Fibroblast of lung (primary cell): Measurements from ENCODE around the gene CFAP100. TPM values are rescaled to one million over a fixed set of nuclear protein-coding genes. Genes with fewer than 3 reads are reported as not detected.

Experiments used
- DNase-seq, 2 donors: peaks; one replicate each; pipeline versions ENCODE4 v3.0.0 to v3.0.0-alpha.2; 2010; ENCODE audit warnings: low read depth in 2 of 2
- H2AFZ ChIP-seq: 2 replicates; pipeline ENCODE4 v1.5.1; 2012; ENCODE audit warnings: low read length, control low read depth, inconsistent platforms
- H3K27ac ChIP-seq: 2 replicates; pipeline ENCODE4 v1.5.1; 2011; ENCODE audit warnings: low read length, control low read depth; ENCODE audit not compliant: insufficient read depth
- H3K27me3 ChIP-seq: 2 replicates; pipeline ENCODE4 v1.5.1; 2011; ENCODE audit warnings: mild to moderate bottlenecking, low read length; ENCODE audit not compliant: control insufficient read depth, insufficient read depth
- H3K36me3 ChIP-seq: 2 replicates; pipeline ENCODE4 v1.5.1; 2011; ENCODE audit warnings: low read length; ENCODE audit not compliant: control insufficient read depth, insufficient read depth
- H3K4me1 ChIP-seq: 2 replicates; pipeline ENCODE4 v1.5.1; 2011; ENCODE audit warnings: low read length; ENCODE audit not compliant: control insufficient read depth, insufficient read depth; ENCODE audit errors: extremely low read depth
- H3K4me2 ChIP-seq: 2 replicates; pipeline ENCODE4 v1.5.1; 2011; ENCODE audit warnings: low read length, control low read depth; ENCODE audit not compliant: insufficient read depth; ENCODE audit errors: extremely low read depth
- H3K4me3 ChIP-seq, 4 experiments: fragments of 200-600 bp in 1 of 4; sonication (generic) in 1 of 4; replicated peaks in 1 of 4; 2 replicates each; pipeline ENCODE4 v1.5.1; 2011 to 2016; ENCODE audit warnings: low read length in 4 of 4, low read depth in 3 of 4, mild to moderate bottlenecking in 3 of 4, control low read depth in 2 of 4, inconsistent platforms in 1 of 4, mixed read lengths in 1 of 4; ENCODE audit not compliant: insufficient read depth in 1 of 4; ENCODE audit errors: control extremely low read depth in 1 of 4
- H3K79me2 ChIP-seq: 2 replicates; pipeline ENCODE4 v1.5.1; 2012; ENCODE audit warnings: mild to moderate bottlenecking, low read length, inconsistent platforms; ENCODE audit not compliant: control insufficient read depth, insufficient read depth
- H3K9ac ChIP-seq: 2 replicates; pipeline ENCODE4 v1.5.1; 2011; ENCODE audit warnings: mild to moderate bottlenecking, low read length, control low read depth; ENCODE audit not compliant: insufficient read depth
- H3K9me3 ChIP-seq: 2 replicates; pipeline ENCODE4 v1.5.1; 2012; ENCODE audit warnings: low read depth, low read length; ENCODE audit not compliant: control insufficient read depth, insufficient read depth
- H4K20me1 ChIP-seq: 2 replicates; pipeline ENCODE4 v1.5.1; 2011; ENCODE audit warnings: low read length; ENCODE audit not compliant: control insufficient read depth, insufficient read depth; ENCODE audit errors: extremely low read depth
- EZH2 ChIP-seq: IDR thresholded peaks from 2 replicates; pipeline ENCODE4 v1.5.1; 2012; ENCODE audit warnings: low read length, control low read depth, mild to moderate bottlenecking; ENCODE audit errors: missing control alignments
- polyA plus RNA-seq, 2 donors: library from polyadenylated mRNA; depleted of rRNA in 1 of 2; stranded (reverse) in 1 of 2; unstranded in 1 of 2; fragments of >200 nt; gene quantifications; 2 replicates each; pipeline ENCODE4 v1.2.1, GENCODE V29; 2011 to 2012; ENCODE audit warnings: missing spikeins in 1 of 2
- total RNA-seq: library from RNA; depleted of rRNA; stranded (reverse); fragments of >200 nt; gene quantifications from 2 replicates; pipeline ENCODE4 v1.2.1, GENCODE V29; 2014
- TF ChIP-seq, protein P1 (sequence below), 2 donors: IDR thresholded peaks in 1 of 2; conservative IDR thresholded peaks in 1 of 2; 1 replicate in 1 of 2; 2 replicates in 1 of 2; pipeline ENCODE4 v1.5.1; 2011 to 2012; ENCODE audit warnings: low read length in 2 of 2, control low read depth in 1 of 2, inconsistent platforms in 1 of 2, low read depth in 1 of 2, mild to moderate bottlenecking in 1 of 2

Gene CFAP100
- total and polyA plus RNA-seq, 2 donors (not counting 1 experiment from before 2014, with no cell fraction given) = not detected

DNA sequence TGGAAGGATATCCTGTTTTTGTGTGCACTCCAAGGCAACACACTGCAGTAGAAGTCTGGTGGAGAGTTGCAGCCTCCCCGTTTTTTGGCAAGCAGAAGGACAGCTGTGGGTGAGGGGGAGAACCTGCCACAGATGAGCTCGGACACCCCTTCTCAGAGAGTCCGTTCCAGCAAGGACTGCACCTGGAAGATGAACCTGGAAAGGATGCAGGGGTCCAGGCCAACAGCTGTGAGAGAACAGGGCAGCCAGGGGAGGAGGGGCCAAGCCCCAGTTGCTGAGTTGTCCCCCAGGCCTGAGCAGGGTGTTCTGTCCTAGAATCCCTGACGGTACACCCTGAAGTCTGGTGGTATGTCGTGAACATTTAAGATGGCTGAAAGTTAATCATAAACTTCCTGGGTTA, 50.8 kb downstream of the CFAP100 start:
- no peak for TF ChIP-seq EZH2
- TF ChIP-seq, protein P1, sequence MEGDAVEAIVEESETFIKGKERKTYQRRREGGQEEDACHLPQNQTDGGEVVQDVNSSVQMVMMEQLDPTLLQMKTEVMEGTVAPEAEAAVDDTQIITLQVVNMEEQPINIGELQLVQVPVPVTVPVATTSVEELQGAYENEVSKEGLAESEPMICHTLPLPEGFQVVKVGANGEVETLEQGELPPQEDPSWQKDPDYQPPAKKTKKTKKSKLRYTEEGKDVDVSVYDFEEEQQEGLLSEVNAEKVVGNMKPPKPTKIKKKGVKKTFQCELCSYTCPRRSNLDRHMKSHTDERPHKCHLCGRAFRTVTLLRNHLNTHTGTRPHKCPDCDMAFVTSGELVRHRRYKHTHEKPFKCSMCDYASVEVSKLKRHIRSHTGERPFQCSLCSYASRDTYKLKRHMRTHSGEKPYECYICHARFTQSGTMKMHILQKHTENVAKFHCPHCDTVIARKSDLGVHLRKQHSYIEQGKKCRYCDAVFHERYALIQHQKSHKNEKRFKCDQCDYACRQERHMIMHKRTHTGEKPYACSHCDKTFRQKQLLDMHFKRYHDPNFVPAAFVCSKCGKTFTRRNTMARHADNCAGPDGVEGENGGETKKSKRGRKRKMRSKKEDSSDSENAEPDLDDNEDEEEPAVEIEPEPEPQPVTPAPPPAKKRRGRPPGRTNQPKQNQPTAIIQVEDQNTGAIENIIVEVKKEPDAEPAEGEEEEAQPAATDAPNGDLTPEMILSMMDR (conservative IDR thresholded peaks at IDR 0.05 in 1 of 2, IDR thresholded peaks at IDR 0.05 in 1 of 2; ENCODE audit: low read depth in 1 of 2, low read length in 2 of 2) = no peak
- H3K79me2 ChIP-seq = no peaks in the 10 kb centered on the region
- no peak overlapping the region for H3K27ac ChIP-seq
- H3K36me3 ChIP-seq = no peaks in the 10 kb centered on the region
- no peak overlapping the region for H3K4me2 ChIP-seq
- H4K20me1 ChIP-seq = peaks cover 2% of the 10 kb centered on the region
- H3K4me3 ChIP-seq = no peak overlapping the region
- no peak overlapping the region for H3K9ac ChIP-seq
- no peak overlapping the region for H2AFZ ChIP-seq
- no peaks in the 10 kb centered on the region for H3K9me3 ChIP-seq
- no peak for DNase-seq
- no peaks in the 10 kb centered on the region for H3K27me3 ChIP-seq
- peaks cover 6% of the 10 kb centered on the region for H3K4me1 ChIP-seq

DNA sequence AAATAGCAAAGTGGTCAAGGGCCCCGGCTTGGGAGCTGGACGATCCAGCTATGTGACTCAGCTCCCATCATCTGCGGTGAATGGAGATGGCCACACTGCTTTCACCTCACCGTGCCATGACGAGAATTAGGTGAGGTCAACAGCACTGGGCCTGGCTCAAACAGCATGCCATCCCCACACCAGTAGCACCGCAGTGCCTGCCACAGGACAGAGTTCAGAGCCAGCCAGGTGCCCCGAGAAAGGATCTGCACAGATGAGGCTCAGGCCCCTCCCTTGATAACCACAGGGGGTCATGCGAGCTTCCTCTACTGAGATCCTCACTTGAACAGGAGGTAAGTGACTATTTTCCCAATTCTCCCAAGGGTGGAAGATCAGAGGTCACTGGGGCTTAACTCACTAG, 51.6 kb downstream of the CFAP100 start:
- Histone ChIP-seq H3K36me3 (no peaks in the 10 kb centered on the region), H2AFZ (no peak overlapping the region), H3K9me3 (no peaks in the 10 kb centered on the region), H4K20me1 (peaks cover 2% of the 10 kb centered on the region), H3K9ac (no peak overlapping the region), H3K79me2 (no peaks in the 10 kb centered on the region), H3K4me1 (peaks cover 6% of the 10 kb centered on the region), H3K27ac (no peak overlapping the region), H3K4me2 (no peak overlapping the region), H3K27me3 (no peaks in the 10 kb centered on the region), H3K4me3 (no peak overlapping the region)
- TF ChIP-seq EZH2 = no peak
- TF ChIP-seq, protein P1 (conservative IDR thresholded peaks at IDR 0.05 in 1 of 2, IDR thresholded peaks at IDR 0.05 in 1 of 2; ENCODE audit: low read depth in 1 of 2, low read length in 2 of 2) = no peak
- no peak for DNase-seq

DNA sequence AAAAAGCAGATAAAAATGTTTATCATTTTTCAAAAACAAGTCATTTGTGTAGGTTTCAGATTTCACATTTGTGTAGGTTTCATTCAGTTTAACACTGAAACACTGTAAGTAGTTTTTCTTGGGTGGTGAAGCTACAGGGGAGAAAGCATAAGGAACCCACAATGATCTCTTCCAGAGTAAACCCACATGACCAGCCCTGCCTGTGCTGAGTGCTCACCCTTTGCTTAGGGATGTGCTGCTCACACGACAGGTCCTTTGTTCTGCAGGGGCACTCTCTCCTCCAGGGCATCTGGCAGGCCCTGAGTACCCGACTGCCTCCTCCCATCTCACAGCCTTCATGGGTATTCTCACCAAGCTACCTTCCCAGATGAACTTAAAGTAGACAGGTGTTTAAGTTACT, 52.1 kb downstream of the CFAP100 start:
- Histone ChIP-seq H4K20me1 (peaks cover 2% of the 10 kb centered on the region), H3K36me3 (no peaks in the 10 kb centered on the region), H3K4me3 (no peak overlapping the region), H3K9ac (no peak overlapping the region), H2AFZ (no peak overlapping the region), H3K9me3 (no peaks in the 10 kb centered on the region), H3K27ac (no peak overlapping the region), H3K4me2 (no peak overlapping the region), H3K4me1 (peaks cover 6% of the 10 kb centered on the region), H3K27me3 (no peaks in the 10 kb centered on the region), H3K79me2 (no peaks in the 10 kb centered on the region)
- DNase-seq = peak in 1 of 2 donors; percentile 29
- TF ChIP-seq EZH2 = no peak
- TF ChIP-seq, protein P1 (conservative IDR thresholded peaks at IDR 0.05 in 1 of 2, IDR thresholded peaks at IDR 0.05 in 1 of 2; ENCODE audit: low read depth in 1 of 2, low read length in 2 of 2) = no peak
